ENCODE results near the gene DNMT3L.

Gene DNMT3L

DNA sequence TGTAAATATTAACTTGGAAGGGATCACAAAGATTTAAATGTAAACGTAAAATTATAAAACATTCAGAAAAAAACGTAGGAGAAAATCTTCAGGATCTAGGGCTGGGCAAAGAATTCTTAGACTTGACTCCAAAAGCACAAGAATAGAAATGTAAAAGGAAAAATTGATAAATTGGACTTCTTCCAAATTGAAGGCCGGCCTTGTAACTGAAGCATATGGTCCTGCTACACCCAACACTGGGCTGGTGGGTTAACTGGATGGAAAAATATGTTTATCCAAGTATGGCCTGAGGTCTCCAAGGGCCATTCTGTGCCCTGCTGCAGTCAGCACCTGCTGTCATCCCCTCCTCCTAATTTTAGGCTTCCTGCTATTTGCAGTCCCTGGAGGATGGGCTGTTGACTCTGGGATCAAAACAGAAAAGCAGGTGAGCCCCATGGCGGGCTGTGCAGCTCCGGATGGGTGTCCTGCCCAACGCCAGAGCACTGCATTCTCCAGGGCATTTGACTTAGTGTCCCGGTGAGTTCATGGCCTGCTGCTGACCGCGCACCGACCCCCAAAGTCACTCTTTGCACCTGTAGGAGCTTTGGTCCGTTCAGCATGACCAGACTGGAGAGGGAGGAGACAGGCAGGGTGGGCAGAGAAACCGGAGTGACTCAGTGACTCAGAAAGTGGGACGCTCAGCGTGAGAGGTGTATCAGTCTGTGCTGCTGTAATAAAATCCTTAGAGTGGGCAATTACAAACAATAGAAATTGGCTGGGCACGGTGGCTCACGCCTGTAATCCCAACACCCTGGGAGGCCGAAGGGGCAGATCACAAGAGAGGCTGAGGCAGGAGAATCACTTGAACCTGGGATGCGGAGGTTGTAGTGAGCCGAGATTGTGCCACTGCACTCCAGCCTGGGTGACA is 17.9 kb upstream of the DNMT3L start:
- Histone ChIP-seq H3K9ac (ENCODE audit: low read length) (no peak overlapping the region), H4K20me1 (ENCODE audit: low read depth, low read length) (no peaks in the 10 kb centered on the region), H3K36me3 (ENCODE audit: low read length) (no peaks in the 10 kb centered on the region), H3K9me2 (replicated peaks; ENCODE audit: insufficient read depth, low read length) (no peaks in the 10 kb centered on the region), H3K9me3 (ENCODE audit: insufficient read depth, low read length) (no peaks in the 10 kb centered on the region), H3K27ac (ENCODE audit: low read depth, low read length) (no peak overlapping the region), H3F3A (ENCODE audit: insufficient read depth) (no peaks in the 10 kb centered on the region), H2AFZ (ENCODE audit: low read depth, low read length, severe bottlenecking) (no peak overlapping the region), H3K4me2 (ENCODE audit: low read depth, low read length, poor library complexity, severe bottlenecking) (no peak overlapping the region), H3K4me3 (ENCODE audit: insufficient read depth, low read length, poor library complexity, severe bottlenecking) (no peak overlapping the region), H3K79me2 (ENCODE audit: insufficient read depth, low read length) (no peaks in the 10 kb centered on the region), H3K27me3 (ENCODE audit: low read length) (no peaks in the 10 kb centered on the region)
- TF ChIP-seq EZH2phosphoT487 (conservative IDR thresholded peaks at IDR 0.05; ENCODE audit: low read length), result no peak
- TF ChIP-seq, protein P1, sequence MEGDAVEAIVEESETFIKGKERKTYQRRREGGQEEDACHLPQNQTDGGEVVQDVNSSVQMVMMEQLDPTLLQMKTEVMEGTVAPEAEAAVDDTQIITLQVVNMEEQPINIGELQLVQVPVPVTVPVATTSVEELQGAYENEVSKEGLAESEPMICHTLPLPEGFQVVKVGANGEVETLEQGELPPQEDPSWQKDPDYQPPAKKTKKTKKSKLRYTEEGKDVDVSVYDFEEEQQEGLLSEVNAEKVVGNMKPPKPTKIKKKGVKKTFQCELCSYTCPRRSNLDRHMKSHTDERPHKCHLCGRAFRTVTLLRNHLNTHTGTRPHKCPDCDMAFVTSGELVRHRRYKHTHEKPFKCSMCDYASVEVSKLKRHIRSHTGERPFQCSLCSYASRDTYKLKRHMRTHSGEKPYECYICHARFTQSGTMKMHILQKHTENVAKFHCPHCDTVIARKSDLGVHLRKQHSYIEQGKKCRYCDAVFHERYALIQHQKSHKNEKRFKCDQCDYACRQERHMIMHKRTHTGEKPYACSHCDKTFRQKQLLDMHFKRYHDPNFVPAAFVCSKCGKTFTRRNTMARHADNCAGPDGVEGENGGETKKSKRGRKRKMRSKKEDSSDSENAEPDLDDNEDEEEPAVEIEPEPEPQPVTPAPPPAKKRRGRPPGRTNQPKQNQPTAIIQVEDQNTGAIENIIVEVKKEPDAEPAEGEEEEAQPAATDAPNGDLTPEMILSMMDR (IDR thresholded peaks at IDR 0.05; ENCODE audit: insufficient read depth, low read length, poor library complexity, severe bottlenecking), result no peak

DNA sequence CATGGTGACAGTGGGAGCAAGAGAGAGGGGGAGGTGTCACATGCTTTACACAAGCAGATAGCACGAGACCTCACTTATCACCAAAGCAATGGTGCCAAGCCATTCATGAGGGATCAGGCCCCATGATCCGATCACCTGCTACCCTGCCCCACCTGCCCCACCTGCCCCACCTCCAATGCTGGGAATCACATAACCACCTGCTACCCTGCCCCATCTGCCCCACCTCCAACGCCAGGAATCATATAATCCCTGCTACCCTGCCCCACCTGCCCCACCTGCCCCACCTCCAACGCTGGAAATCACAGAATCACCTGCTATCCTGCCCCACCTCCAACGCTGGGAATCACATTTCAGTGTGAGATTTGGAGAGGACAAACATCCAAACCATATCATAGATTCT is 13.3 kb upstream of the DNMT3L start:
- no peaks in the 10 kb centered on the region for H3K9me2 ChIP-seq (replicated peaks; ENCODE audit: insufficient read depth, low read length)
- H4K20me1 ChIP-seq (ENCODE audit: low read depth, low read length), result no peaks in the 10 kb centered on the region
- no peaks in the 10 kb centered on the region for H3K9me3 ChIP-seq (ENCODE audit: insufficient read depth, low read length)
- H2AFZ ChIP-seq (ENCODE audit: low read depth, low read length, severe bottlenecking), result no peak overlapping the region
- H3F3A ChIP-seq (ENCODE audit: insufficient read depth), result no peaks in the 10 kb centered on the region
- no peak overlapping the region for H3K9ac ChIP-seq (ENCODE audit: low read length)
- H3K79me2 ChIP-seq (ENCODE audit: insufficient read depth, low read length), result no peaks in the 10 kb centered on the region
- no peaks in the 10 kb centered on the region for H3K36me3 ChIP-seq (ENCODE audit: low read length)
- TF ChIP-seq EZH2phosphoT487 (conservative IDR thresholded peaks at IDR 0.05; ENCODE audit: low read length), result no peak
- TF ChIP-seq, protein P1 (IDR thresholded peaks at IDR 0.05; ENCODE audit: insufficient read depth, low read length, poor library complexity, severe bottlenecking), result no peak
- no peak overlapping the region for H3K4me3 ChIP-seq (ENCODE audit: insufficient read depth, low read length, poor library complexity, severe bottlenecking)
- H3K27me3 ChIP-seq (ENCODE audit: low read length), result no peaks in the 10 kb centered on the region
- H3K27ac ChIP-seq (ENCODE audit: low read depth, low read length), result no peak overlapping the region
- no peak overlapping the region for H3K4me2 ChIP-seq (ENCODE audit: low read depth, low read length, poor library complexity, severe bottlenecking)

DNA sequence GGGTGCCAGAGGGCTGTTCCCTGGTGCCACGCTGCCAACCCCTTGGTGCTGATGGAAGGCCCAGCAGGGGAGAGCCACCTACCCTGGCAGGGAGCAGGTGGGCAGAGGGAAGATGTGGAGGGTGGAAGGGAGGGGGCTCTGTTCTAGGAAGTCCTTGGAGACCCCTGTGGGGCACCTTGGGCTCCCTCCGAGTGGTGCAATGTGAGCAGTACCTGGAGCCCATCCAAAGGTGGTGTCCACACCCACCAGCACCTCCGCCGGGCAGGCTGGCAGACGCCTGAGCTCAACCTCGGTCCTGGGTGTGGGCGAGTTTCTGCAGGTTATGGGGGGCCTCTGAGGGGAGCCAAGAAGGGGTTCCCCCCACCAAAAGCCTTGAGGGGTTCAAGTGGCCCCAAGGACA is 11.3 kb upstream of the DNMT3L start:
- H3K4me2 ChIP-seq (ENCODE audit: low read depth, low read length, poor library complexity, severe bottlenecking), result no peak overlapping the region
- no peak overlapping the region for H3K4me3 ChIP-seq (ENCODE audit: insufficient read depth, low read length, poor library complexity, severe bottlenecking)
- TF ChIP-seq, protein P1 (IDR thresholded peaks at IDR 0.05; ENCODE audit: insufficient read depth, low read length, poor library complexity, severe bottlenecking), result no peak
- TF ChIP-seq EZH2phosphoT487 (conservative IDR thresholded peaks at IDR 0.05; ENCODE audit: low read length), result no peak
- H3K27ac ChIP-seq (ENCODE audit: low read depth, low read length), result no peak overlapping the region
- no peaks in the 10 kb centered on the region for H3K36me3 ChIP-seq (ENCODE audit: low read length)
- H3K27me3 ChIP-seq (ENCODE audit: low read length), result no peaks in the 10 kb centered on the region
- H3K9me3 ChIP-seq (ENCODE audit: insufficient read depth, low read length), result no peaks in the 10 kb centered on the region
- H3K9me2 ChIP-seq (replicated peaks; ENCODE audit: insufficient read depth, low read length), result no peaks in the 10 kb centered on the region
- H3F3A ChIP-seq (ENCODE audit: insufficient read depth), result no peaks in the 10 kb centered on the region
- no peaks in the 10 kb centered on the region for H4K20me1 ChIP-seq (ENCODE audit: low read depth, low read length)
- H3K79me2 ChIP-seq (ENCODE audit: insufficient read depth, low read length), result no peaks in the 10 kb centered on the region
- H3K9ac ChIP-seq (ENCODE audit: low read length), result no peak overlapping the region
- no peak overlapping the region for H2AFZ ChIP-seq (ENCODE audit: low read depth, low read length, severe bottlenecking)

Measured in SU-DHL-6 (cell line).